ENCODE measurements around the gene USP49. TPM values are rescaled to one million over a fixed set of nuclear protein-coding genes. Genes with fewer than 3 reads are reported as not detected.

Gene USP49
- total RNA-seq, 1 donor from 2014 or later = 4.8 TPM

DNA sequence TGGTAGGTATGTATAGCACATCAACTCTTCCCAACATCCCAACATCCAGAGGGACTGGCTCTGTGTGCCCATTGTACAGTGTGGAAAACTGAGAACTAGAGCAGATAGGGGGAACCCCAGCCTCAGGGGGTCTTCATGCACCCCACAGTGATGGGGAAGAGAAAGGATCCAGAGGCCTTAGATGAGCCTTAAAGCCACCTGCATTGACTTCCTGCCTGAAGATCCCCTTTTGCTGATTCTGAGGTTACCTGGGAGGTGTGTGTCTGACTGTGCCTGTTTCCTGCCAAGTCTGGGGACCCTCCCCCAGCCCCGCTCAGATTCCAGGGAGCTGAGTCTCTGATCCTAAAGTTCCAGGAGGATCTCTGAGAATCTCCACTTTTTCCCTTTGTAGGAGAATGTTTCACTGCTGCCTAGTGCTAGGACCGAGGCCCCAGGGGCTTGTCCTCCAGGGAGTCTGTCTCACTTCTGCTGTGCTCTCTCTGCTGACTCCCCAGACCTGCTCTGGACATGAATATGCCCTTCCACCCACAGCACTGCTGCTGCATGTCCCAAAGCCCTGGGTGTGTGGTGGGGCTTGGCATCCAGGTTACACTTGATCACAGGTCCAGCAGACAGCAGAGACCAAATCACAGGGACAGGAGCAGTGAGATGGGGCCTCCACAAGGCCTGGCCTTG, 135.1 kb downstream of the USP49 start:
- no peaks in the 10 kb centered on the region for H3K9me3 Mint-ChIP-seq
- intact Hi-C loops (cut with micrococcal nuclease) = no loop called here
- no peaks in the 10 kb centered on the region for H3K4me1 Mint-ChIP-seq (ENCODE audit: low read depth)
- H3K27ac Mint-ChIP-seq = no peak overlapping the region
- peaks cover 10% of the 10 kb centered on the region for H3K27me3 Mint-ChIP-seq (ENCODE audit: insufficient read depth)
- no peak for DNase-seq (ENCODE audit: low spot score)
- no peak overlapping the region for H3K4me3 Mint-ChIP-seq
- H3K36me3 Mint-ChIP-seq (ENCODE audit: low read depth) = no peaks in the 10 kb centered on the region

DNA sequence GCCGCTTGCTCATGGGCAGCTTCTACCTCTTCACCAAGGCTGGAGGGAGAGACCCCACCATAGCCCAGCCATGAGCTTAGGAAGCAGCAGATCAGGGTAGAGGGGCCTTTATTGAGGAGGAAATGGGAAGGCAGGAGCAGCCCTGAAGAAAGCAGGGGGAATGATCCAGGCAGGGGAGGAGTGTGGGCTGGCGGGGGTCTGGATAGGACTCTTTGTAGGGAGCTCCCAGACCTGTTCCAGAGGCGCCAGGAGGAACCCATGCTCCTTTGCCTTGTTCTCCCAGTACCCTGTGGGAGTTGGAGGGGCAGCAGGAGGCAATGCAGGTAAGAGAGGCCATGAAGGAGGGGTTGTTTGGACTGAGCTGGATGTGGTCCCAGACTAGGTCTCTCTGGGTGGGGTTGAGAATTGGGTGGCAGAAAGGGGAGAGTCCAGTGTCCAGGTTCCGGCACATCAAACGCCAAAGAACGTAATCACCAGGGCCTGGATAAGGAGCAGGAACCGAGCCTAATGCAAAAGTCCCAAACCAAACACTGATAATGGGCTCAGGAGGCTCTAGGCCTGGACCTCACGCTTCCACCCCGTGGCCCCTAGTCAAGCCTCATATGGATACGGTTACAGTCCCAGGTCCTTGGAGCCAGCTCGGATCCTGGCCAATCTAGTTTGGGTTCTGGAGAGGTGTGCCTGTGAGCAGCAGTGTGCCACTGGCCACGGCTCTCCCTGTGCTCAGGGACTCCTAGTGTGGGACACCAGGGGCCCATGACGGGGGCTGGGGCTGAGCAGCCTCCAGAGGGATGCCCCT, 135.9 kb downstream of the USP49 start:
- no peaks in the 10 kb centered on the region for H3K36me3 Mint-ChIP-seq (ENCODE audit: low read depth)
- peaks cover 13% of the 10 kb centered on the region for H3K27me3 Mint-ChIP-seq (ENCODE audit: insufficient read depth)
- H3K9me3 Mint-ChIP-seq = no peaks in the 10 kb centered on the region
- no peaks in the 10 kb centered on the region for H3K4me1 Mint-ChIP-seq (ENCODE audit: low read depth)
- intact Hi-C loops (cut with micrococcal nuclease) = no loop called here
- no peak overlapping the region for H3K27ac Mint-ChIP-seq
- no peak overlapping the region for H3K4me3 Mint-ChIP-seq
- no peak for DNase-seq (ENCODE audit: low spot score)

DNA sequence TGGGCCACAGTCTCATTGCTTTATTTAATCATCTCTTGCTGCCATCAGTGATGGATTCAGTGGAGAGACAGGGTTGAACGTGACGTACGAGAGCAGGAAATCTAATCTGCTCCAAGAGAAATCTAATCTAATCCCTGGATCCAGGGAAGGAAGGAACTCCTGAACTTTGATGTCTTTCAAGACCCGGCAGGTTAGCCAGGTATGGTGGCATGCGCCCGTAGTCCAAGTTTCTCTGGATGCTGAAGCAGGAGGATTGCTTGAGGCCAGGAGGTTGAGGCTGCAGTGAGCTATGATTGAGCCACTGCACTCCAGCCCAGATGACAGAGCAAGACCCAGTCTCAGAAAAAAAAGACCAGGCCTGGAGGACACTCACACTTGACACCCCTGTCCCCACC, 136.5 kb downstream of the USP49 start:
- Mint-ChIP-seq H3K36me3 (ENCODE audit: low read depth) (no peaks in the 10 kb centered on the region), H3K4me3 (no peak overlapping the region), H3K9me3 (no peaks in the 10 kb centered on the region)

DNA sequence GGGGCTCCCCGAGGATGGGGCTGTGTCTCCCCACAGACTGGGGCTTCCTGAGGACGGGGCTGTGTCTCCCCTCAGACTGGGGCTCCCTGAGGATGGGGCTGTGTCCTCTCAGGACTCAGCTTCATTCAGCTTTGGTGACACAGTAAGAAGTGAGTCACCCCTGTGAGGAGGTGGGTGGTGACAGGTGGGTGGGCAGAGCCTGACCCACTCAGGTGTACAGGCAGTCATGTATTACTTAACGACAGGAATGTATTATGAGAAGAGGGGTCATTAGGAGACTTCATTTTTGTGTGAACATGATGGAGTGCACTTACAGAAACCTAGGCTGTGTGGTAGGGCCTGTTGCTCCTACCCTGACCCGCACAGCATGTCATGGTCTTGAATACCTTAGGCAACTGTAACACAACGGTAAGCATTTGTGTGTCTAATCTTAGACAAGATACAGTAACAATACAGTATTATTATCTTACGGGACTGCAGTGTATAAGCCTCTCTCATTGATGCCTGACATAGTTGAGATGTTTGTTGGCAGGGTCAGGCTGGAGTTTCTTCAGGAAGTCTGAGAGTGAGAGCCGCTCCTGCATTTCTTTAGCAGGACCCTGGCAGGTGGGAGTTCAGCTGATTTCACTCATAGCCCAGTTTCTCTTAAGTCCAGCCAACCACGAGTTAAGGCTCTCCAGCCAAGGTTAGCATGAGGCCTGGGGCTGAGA, 137.1 kb downstream of the USP49 start:
- Mint-ChIP-seq H3K27me3 (ENCODE audit: insufficient read depth) (peaks cover 19% of the 10 kb centered on the region), H3K4me3 (no peak overlapping the region), H3K4me1 (ENCODE audit: low read depth) (no peaks in the 10 kb centered on the region), H3K27ac (no peak overlapping the region), H3K9me3 (no peaks in the 10 kb centered on the region), H3K36me3 (ENCODE audit: low read depth) (no peaks in the 10 kb centered on the region)
- no peak for DNase-seq (ENCODE audit: low spot score)
- intact Hi-C loops (cut with micrococcal nuclease) = no loop called here

More for the DNA sequence above, 136.5 kb downstream of the USP49 start:
- Mint-ChIP-seq H3K27ac (no peak overlapping the region), H3K27me3 (ENCODE audit: insufficient read depth) (peaks cover 15% of the 10 kb centered on the region), H3K4me1 (ENCODE audit: low read depth) (no peaks in the 10 kb centered on the region)
- no peak for DNase-seq (ENCODE audit: low spot score)
- intact Hi-C loops (cut with micrococcal nuclease) = no loop called here

DNA sequence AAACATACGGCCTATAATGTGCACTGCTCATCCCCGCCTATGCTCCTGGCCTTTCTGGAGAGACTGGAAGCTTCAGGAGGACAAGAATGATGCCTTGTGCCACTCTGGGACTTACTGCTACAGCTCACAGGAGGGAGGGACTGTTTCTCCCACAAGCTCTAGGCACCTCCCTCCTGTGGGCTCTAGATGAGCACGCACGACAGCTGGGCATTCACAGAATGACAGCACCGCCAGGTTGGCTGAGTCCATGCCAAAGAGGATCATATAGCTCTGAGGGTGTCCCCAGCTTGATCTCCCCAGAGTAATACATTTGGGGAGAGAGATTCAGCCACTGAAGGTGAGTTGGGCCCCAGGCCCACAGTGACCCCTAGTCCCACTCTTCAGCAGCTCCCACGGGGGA, 137.9 kb downstream of the USP49 start:
- intact Hi-C loops (cut with micrococcal nuclease) = no loop called here
- Mint-ChIP-seq H3K36me3 (ENCODE audit: low read depth) (no peaks in the 10 kb centered on the region), H3K4me3 (no peak overlapping the region), H3K27ac (no peak overlapping the region), H3K27me3 (ENCODE audit: insufficient read depth) (peaks cover 20% of the 10 kb centered on the region), H3K4me1 (ENCODE audit: low read depth) (no peaks in the 10 kb centered on the region), H3K9me3 (no peaks in the 10 kb centered on the region)
- DNase-seq (ENCODE audit: low spot score) = no peak

DNA sequence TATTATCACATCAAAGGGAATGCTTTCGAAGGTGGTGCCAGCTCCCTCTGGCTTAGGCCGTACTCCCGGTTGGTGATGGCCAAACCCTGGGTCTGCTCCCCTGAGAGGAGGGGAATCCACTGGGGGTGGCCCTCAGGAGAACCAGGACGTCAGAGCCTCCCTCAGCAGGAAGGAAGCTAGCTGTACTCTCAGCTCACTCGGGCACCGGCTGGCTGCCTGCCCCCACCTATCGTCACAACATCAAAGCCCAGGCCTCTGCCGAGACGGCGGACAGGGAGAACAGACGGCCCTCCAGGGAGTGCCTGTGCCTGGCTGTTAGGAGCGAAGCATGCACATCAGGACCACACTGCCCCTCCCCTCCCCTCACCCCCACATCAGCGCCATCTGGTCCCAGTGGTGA, 138.8 kb downstream of the USP49 start:
- Mint-ChIP-seq H3K27ac (no peak overlapping the region), H3K4me1 (ENCODE audit: low read depth) (no peaks in the 10 kb centered on the region), H3K36me3 (ENCODE audit: low read depth) (no peaks in the 10 kb centered on the region), H3K9me3 (no peaks in the 10 kb centered on the region), H3K27me3 (ENCODE audit: insufficient read depth) (peaks cover 20% of the 10 kb centered on the region), H3K4me3 (no peak overlapping the region)
- DNase-seq (ENCODE audit: low spot score) = no peak
- intact Hi-C loops (cut with micrococcal nuclease) = no loop called here

DNA sequence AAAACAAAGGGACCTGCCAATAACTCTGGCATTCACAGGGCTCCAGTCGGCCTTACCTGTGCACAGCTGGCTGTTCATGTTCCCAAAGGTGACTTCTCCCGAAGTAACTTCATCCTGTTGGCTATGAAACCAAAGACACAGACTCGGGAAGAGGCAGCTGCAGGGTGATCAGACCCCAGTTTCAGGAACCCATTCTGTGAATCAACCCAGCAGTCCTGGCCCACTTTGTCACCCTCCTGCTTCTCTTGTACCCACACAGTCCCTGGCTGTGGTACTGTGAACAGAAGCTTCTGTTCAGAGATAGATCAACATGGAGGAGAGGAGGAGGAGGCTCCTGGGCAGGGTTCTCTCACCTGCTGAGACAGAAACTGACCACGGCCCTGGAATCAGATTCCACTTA, 139.3 kb downstream of the USP49 start:
- Mint-ChIP-seq H3K36me3 (ENCODE audit: low read depth) (no peaks in the 10 kb centered on the region), H3K27me3 (ENCODE audit: insufficient read depth) (peaks cover 20% of the 10 kb centered on the region)
- intact Hi-C loops (cut with micrococcal nuclease) = no loop called here

DNA sequence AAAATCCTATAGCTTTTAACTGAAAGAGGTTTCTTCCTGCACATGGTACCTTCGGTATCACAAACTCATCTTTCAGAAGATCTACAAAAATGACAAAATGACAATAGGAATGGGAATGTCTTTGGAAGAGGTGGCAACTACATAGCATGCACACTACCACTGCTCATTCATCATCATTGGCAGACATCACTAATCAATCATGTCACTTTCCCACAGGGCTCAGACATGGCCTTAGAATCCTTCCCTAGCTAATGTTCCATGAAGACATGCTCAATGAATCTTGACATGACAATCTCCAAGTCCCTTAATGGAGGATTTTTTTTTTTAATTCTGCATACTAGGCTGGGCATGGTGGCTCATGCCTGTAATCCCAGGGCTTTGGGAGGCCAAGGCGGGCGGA, 144.8 kb downstream of the USP49 start:
- Mint-ChIP-seq H3K9me3 (no peaks in the 10 kb centered on the region), H3K27ac (no peak overlapping the region), H3K4me3 (no peak overlapping the region), H3K27me3 (ENCODE audit: insufficient read depth) (peaks cover 18% of the 10 kb centered on the region), H3K4me1 (ENCODE audit: low read depth) (no peaks in the 10 kb centered on the region), H3K36me3 (ENCODE audit: low read depth) (no peaks in the 10 kb centered on the region)
- DNase-seq (ENCODE audit: low spot score) = no peak
- intact Hi-C loops (cut with micrococcal nuclease) = no loop called here

More for the DNA sequence above, 139.3 kb downstream of the USP49 start:
- no peaks in the 10 kb centered on the region for H3K4me1 Mint-ChIP-seq (ENCODE audit: low read depth)
- H3K9me3 Mint-ChIP-seq = no peaks in the 10 kb centered on the region
- H3K4me3 Mint-ChIP-seq = no peak overlapping the region
- no peak for DNase-seq (ENCODE audit: low spot score)
- H3K27ac Mint-ChIP-seq = no peak overlapping the region

DNA sequence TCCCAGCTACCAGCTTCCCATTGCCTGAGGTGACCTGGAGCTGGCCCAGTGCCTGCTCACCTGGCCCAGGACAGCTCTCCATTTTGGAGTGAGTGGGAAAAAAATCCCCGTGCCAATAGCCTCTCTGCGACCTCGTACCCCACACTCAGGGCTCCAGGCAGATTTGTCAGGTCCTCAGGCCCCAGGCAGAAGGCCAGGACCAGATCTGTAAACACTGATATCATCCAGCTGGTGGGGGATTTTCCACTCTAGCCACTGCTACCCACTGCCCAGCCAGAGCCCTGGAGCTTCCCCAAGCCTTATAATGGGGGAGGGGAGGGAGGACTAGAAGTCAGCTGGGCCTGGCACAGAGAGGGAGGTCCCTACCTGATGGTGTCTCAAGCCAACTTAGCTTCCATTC, 146.6 kb downstream of the USP49 start:
- DNase-seq (ENCODE audit: low spot score) = no peak
- no peaks in the 10 kb centered on the region for H3K36me3 Mint-ChIP-seq (ENCODE audit: low read depth)
- no peaks in the 10 kb centered on the region for H3K4me1 Mint-ChIP-seq (ENCODE audit: low read depth)
- H3K27ac Mint-ChIP-seq = no peak overlapping the region
- intact Hi-C loops (cut with micrococcal nuclease) = no loop called here
- no peaks in the 10 kb centered on the region for H3K9me3 Mint-ChIP-seq
- peaks cover 7% of the 10 kb centered on the region for H3K27me3 Mint-ChIP-seq (ENCODE audit: insufficient read depth)
- no peak overlapping the region for H3K4me3 Mint-ChIP-seq

DNA sequence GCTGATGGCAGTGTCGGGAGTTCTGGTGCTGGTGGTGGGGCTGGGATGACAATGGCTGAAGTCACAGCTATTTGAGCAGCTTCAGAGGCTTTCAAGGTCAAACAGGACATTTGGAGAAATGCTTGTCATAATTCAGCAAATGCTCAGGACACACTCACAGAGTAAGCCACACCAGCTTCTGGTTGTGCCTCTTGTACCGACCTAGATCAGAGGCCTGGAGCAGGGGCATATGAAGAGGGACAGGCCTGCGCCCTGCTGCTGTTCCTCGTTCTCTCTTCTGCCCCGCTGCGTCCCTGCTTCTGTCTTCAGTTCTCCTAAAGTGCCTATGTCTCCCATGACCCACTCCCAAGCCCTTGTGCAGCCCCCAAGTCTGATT, 147.1 kb downstream of the USP49 start:
- no peak for DNase-seq (ENCODE audit: low spot score)
- Mint-ChIP-seq H3K9me3 (no peaks in the 10 kb centered on the region), H3K4me3 (no peak overlapping the region), H3K27ac (no peak overlapping the region), H3K4me1 (ENCODE audit: low read depth) (no peaks in the 10 kb centered on the region), H3K27me3 (ENCODE audit: insufficient read depth) (peaks cover 4% of the 10 kb centered on the region), H3K36me3 (ENCODE audit: low read depth) (no peaks in the 10 kb centered on the region)
- intact Hi-C loops (cut with micrococcal nuclease) = no loop called here

DNA sequence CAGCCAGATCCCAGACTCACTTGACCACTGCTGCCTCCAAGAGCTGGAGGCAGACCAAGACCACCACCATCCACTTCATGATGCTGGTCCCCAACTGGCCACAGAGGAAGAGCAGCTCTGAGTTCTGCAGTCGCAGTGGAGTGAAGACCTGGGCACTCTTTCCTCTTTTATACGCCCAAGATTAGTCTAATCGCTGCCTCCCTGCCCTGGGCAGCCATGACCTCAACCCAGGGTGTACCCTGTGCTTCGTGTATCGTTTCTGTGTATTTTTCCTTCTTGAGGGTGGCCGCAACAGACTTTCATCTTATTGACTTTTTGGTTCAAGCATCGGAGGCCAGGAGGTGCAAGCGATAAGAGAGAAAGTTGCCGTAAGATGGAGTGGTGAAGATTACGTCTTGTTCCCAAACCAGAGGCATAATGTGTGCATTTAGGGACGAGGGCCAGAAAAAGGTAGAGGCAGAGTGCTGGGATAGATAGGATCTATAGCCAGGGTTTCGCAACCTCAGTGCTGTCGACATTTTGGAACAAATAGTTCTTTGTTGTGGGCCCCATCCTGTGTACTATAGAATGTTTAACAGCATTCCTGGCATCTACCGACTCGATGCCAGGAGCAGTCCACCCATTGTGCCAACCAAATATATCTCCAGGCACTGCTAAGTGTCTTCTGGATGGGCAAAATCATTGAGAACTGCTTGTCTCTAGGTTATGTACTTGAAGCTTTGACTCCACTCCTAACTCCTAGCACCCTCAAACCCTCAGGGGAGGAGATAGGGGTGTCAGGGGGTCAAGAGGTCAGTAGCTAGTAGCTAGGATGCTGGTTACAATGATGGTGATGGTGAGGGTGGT, 147.7 kb downstream of the USP49 start, which contains the start of gene PGC:
PGC (minus strand) TSS at position 142 of the 846 bp plus-strand sequence; CDS start at position 79, 63 bp downstream.
- no peak for DNase-seq (ENCODE audit: low spot score)
- H3K4me3 Mint-ChIP-seq = no peak within 1 kb of the TSS
- no peak within 1 kb of the TSS for H3K27ac Mint-ChIP-seq
- no peaks in the 10 kb centered on the region for H3K4me1 Mint-ChIP-seq (ENCODE audit: low read depth)
- intact Hi-C loops (cut with micrococcal nuclease) = no loop called here
- H3K36me3 Mint-ChIP-seq (ENCODE audit: low read depth) = no peaks in the 10 kb centered on the region
- no peaks in the 10 kb centered on the region for H3K9me3 Mint-ChIP-seq
- H3K27me3 Mint-ChIP-seq (ENCODE audit: insufficient read depth) = peaks cover 3% of the 10 kb centered on the region

DNA sequence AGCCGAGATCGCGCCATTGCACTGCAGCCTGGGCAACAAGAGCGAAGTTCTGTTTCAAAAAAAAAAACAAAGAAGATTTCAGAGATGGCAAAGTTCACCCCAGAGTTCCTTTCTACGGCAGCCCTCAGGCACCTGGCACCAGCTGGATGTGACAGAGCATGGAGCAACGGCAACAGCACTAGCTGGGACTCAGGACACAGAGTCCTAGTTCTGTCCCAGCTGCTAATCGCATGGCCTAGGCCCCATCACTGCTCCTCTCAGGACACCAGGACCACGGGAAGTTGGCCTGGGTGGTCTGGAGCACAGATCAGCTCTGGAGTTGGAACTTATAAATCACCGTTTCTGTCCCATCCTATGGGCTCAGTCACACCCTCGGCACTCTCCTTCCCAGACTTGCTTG, 149.1 kb downstream of the USP49 start:
- intact Hi-C loops (cut with micrococcal nuclease) = no loop called here
- Mint-ChIP-seq H3K4me3 (no peak overlapping the region), H3K4me1 (ENCODE audit: low read depth) (no peaks in the 10 kb centered on the region), H3K27me3 (ENCODE audit: insufficient read depth) (peaks cover 4% of the 10 kb centered on the region), H3K36me3 (ENCODE audit: low read depth) (no peaks in the 10 kb centered on the region), H3K9me3 (no peaks in the 10 kb centered on the region), H3K27ac (no peak overlapping the region)
- DNase-seq (ENCODE audit: low spot score) = no peak
